SK-MEL-5 (cell line): ENCODE data around the gene SNCB. TPM values are rescaled to one million over a fixed set of nuclear protein-coding genes. Genes with fewer than 3 reads are reported as not detected.
"Not testable (repeated sequence)": the region's sequence is repeated elsewhere in the genome, so short reads cannot be mapped to it uniquely, and the experiment has no call there.

Source experiments
- DNase-seq: peaks from one replicate; pipeline ENCODE4 v3.0.0-alpha.2; 2016; ENCODE audit warnings: low read depth, low spot score
- in situ Hi-C: cut with HindIII; loops from 2 replicates; pipeline ENCODE4 v1.10.0; 2016; ENCODE audit warnings: low sequenced_read_pairs, high pct_unique_total_duplicates, low pct_unique_long_range_greater_than_20kb
- total RNA-seq: library from RNA; depleted of rRNA; stranded (reverse); fragments of >200 nt; shearing (Covaris generic); gene quantifications from 2 replicates; pipeline ENCODE4 v1.2.3, GENCODE V29; 2014

The SNCB gene
- total RNA-seq, 1 experiment from 2014 or later = 0.26 TPM

GRCh38 chr5:176616511-176616910 lies 13.8 kb downstream of the SNCB start:
- in situ Hi-C loops = no loop called here
- DNase-seq = no peak

- in situ Hi-C loops = no loop called here
- DNase-seq = no peak
Measured at GRCh38 chr5:176614805-176615478, 15.4 kb downstream of the SNCB start.

- no peak for DNase-seq
- in situ Hi-C loops = no loop called here
Measured at GRCh38 chr5:176612855-176613254, 17.5 kb downstream of the SNCB start.

- in situ Hi-C loops = no loop called here
Measured at GRCh38 chr5:176612008-176612407, 18.3 kb downstream of the SNCB start.

GRCh38 chr5:176611435-176611834 lies 18.9 kb downstream of the SNCB start:
- DNase-seq = peak; percentile 45
- in situ Hi-C loops = no loop called here

More at GRCh38 chr5:176612008-176612407, 18.3 kb downstream of the SNCB start:
- DNase-seq = no peak

- in situ Hi-C loops = no loop called here
Measured at GRCh38 chr5:176610435-176610773, 19.9 kb downstream of the SNCB start.

GRCh38 chr5:176609724-176610434 lies 20.5 kb downstream of the SNCB start, which contains the start of gene GPRIN1:
Gene GPRIN1, minus strand, starts transcription at chr5:176610156. Its CDS starts 10,322 bp downstream, at chr5:176599834.
- in situ Hi-C loops = no loop called here
- peak; percentile 60 for DNase-seq

More at GRCh38 chr5:176610435-176610773, 19.9 kb downstream of the SNCB start:
- no peak for DNase-seq

GRCh38 chr5:176608937-176609723 lies 21.2 kb downstream of the SNCB start:
- in situ Hi-C loops = no loop called here
- no peak for DNase-seq

- no peak for DNase-seq
- in situ Hi-C loops = no loop called here
Measured at GRCh38 chr5:176608142-176608705, 22.1 kb downstream of the SNCB start.

GRCh38 chr5:176606875-176607274 lies 23.5 kb downstream of the SNCB start:
- in situ Hi-C loops = no loop called here
- DNase-seq = no peak

GRCh38 chr5:176606032-176606431 lies 24.3 kb downstream of the SNCB start:
- DNase-seq = no peak
- in situ Hi-C loops = no loop called here

GRCh38 chr5:176603091-176603490 lies 27.2 kb downstream of the SNCB start:
- in situ Hi-C loops = no loop called here
- no peak for DNase-seq

- DNase-seq = no peak
- in situ Hi-C loops = no loop called here
Measured at GRCh38 chr5:176601901-176602482, 28.3 kb downstream of the SNCB start.

GRCh38 chr5:176599749-176600430 lies 30.4 kb downstream of the SNCB start:
- DNase-seq, in situ Hi-C loops: not testable (repeated sequence)

- no peak for DNase-seq
Measured at GRCh38 chr5:176597417-176598389, 32.6 kb downstream of the SNCB start.

GRCh38 chr5:176596689-176597416 lies 33.5 kb downstream of the SNCB start:
- in situ Hi-C loops = no loop called here
- DNase-seq = no peak

More at GRCh38 chr5:176597417-176598389, 32.6 kb downstream of the SNCB start:
- in situ Hi-C loops = no loop called here
